ENCODE measurements around the gene FAM162B.
A peak's percentile ranks its signal among the peaks of the same experiment; 100 is the strongest.

Gene FAM162B

DNA sequence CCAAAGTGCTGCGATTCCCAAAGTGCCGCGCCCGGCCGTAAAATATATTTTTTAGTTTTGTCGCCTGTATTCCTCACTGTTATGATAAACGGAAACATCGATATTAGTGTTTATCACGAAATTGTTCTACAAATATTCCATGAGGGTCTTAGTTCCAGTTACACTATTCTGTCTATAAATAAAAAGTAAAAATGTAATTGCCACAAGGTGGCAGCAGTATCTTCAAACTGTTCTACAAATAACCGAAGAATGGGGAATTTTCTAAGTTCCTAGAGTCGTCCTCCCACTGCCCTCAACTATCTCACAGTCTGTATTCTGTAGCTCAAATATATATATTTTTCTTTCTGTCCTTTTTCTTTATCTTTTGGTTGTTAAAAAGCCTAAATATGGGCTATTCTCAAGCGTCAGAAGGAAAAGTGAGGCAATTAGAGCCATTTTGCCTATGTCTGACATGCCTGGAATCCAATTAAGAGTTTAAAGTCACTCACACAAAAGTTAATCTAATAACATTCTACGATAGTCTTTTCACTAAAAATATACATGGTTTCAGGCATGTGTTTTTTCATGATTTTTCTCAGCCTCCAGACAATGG, 14.2 kb upstream of the FAM162B start:
- Histone ChIP-seq H3K36me3 (ENCODE audit: insufficient read depth, low read length) (no peaks in the 10 kb centered on the region), H3K4me3 (ENCODE audit: low read depth in 1 of 2, low read length in 2 of 2) (no peak overlapping the region), H2AFZ (ENCODE audit: low read depth, low read length) (no peak overlapping the region), H4K20me1 (ENCODE audit: insufficient read depth, low read length) (no peaks in the 10 kb centered on the region), H3K4me1 (ENCODE audit: insufficient read depth, low read length) (no peaks in the 10 kb centered on the region), H3K4me2 (ENCODE audit: insufficient read depth, low read length) (no peak overlapping the region; the same call in 1 of the 2 replicates), H3K27ac (ENCODE audit: low read length) (no peak overlapping the region), H3K9ac (ENCODE audit: low read depth, low read length) (no peak overlapping the region), H3K79me2 (ENCODE audit: insufficient read depth, low read length) (no peaks in the 10 kb centered on the region), H3K27me3 (ENCODE audit: insufficient read depth, low read length, poor library complexity) (no peaks in the 10 kb centered on the region), H3K9me3 (ENCODE audit: insufficient read depth, low read length, severe bottlenecking) (no peaks in the 10 kb centered on the region)
- DNase-seq (no peak), ATAC-seq (ENCODE audit: insufficient read depth, low read depth) (peak; percentile 61)
- TF ChIP-seq EZH2 (IDR thresholded peaks at IDR 0.05; ENCODE audit: borderline replicate concordance, low read depth, low read length, severe bottlenecking): no peak
- TF ChIP-seq, protein P1, sequence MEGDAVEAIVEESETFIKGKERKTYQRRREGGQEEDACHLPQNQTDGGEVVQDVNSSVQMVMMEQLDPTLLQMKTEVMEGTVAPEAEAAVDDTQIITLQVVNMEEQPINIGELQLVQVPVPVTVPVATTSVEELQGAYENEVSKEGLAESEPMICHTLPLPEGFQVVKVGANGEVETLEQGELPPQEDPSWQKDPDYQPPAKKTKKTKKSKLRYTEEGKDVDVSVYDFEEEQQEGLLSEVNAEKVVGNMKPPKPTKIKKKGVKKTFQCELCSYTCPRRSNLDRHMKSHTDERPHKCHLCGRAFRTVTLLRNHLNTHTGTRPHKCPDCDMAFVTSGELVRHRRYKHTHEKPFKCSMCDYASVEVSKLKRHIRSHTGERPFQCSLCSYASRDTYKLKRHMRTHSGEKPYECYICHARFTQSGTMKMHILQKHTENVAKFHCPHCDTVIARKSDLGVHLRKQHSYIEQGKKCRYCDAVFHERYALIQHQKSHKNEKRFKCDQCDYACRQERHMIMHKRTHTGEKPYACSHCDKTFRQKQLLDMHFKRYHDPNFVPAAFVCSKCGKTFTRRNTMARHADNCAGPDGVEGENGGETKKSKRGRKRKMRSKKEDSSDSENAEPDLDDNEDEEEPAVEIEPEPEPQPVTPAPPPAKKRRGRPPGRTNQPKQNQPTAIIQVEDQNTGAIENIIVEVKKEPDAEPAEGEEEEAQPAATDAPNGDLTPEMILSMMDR (IDR thresholded peaks at IDR 0.05; ENCODE audit: borderline replicate concordance, extremely low read depth, low read length, poor library complexity, severe bottlenecking): peak; percentile 64

- Histone ChIP-seq H4K20me1 (ENCODE audit: insufficient read depth, low read length) (no peaks in the 10 kb centered on the region), H3K27ac (ENCODE audit: low read length) (no peak overlapping the region), H3K9ac (ENCODE audit: low read depth, low read length) (no peak overlapping the region), H2AFZ (ENCODE audit: low read depth, low read length) (no peak overlapping the region), H3K9me3 (ENCODE audit: insufficient read depth, low read length, severe bottlenecking) (no peaks in the 10 kb centered on the region), H3K4me2 (ENCODE audit: insufficient read depth, low read length) (no peak overlapping the region), H3K79me2 (ENCODE audit: insufficient read depth, low read length) (no peaks in the 10 kb centered on the region), H3K27me3 (ENCODE audit: insufficient read depth, low read length, poor library complexity) (peaks cover 6% of the 10 kb centered on the region), H3K36me3 (ENCODE audit: insufficient read depth, low read length) (no peaks in the 10 kb centered on the region), H3K4me3 (ENCODE audit: low read depth in 1 of 2, low read length in 2 of 2) (no peak overlapping the region), H3K4me1 (ENCODE audit: insufficient read depth, low read length) (no peaks in the 10 kb centered on the region)
- no peak for ATAC-seq (ENCODE audit: insufficient read depth, low read depth)
- no peak for DNase-seq
- TF ChIP-seq EZH2 (IDR thresholded peaks at IDR 0.05; ENCODE audit: borderline replicate concordance, low read depth, low read length, severe bottlenecking): no peak
- TF ChIP-seq, protein P1 (IDR thresholded peaks at IDR 0.05; ENCODE audit: borderline replicate concordance, extremely low read depth, low read length, poor library complexity, severe bottlenecking): no peak
These were observed 8.4 kb upstream of the FAM162B start for GRCh38 chr6:116773886-116774285.

- Histone ChIP-seq H3K9ac (ENCODE audit: low read depth, low read length) (no peak overlapping the region), H2AFZ (ENCODE audit: low read depth, low read length) (no peak overlapping the region), H4K20me1 (ENCODE audit: insufficient read depth, low read length) (no peaks in the 10 kb centered on the region), H3K4me3 (ENCODE audit: low read depth in 1 of 2, low read length in 2 of 2) (no peak overlapping the region), H3K9me3 (ENCODE audit: insufficient read depth, low read length, severe bottlenecking) (no peaks in the 10 kb centered on the region), H3K36me3 (ENCODE audit: insufficient read depth, low read length) (no peaks in the 10 kb centered on the region), H3K4me1 (ENCODE audit: insufficient read depth, low read length) (no peaks in the 10 kb centered on the region), H3K79me2 (ENCODE audit: insufficient read depth, low read length) (no peaks in the 10 kb centered on the region), H3K4me2 (ENCODE audit: insufficient read depth, low read length) (no peak overlapping the region), H3K27me3 (ENCODE audit: insufficient read depth, low read length, poor library complexity) (peaks cover 6% of the 10 kb centered on the region), H3K27ac (ENCODE audit: low read length) (no peak overlapping the region)
- ATAC-seq (ENCODE audit: insufficient read depth, low read depth) (no peak), DNase-seq (no peak)
- TF ChIP-seq EZH2 (IDR thresholded peaks at IDR 0.05; ENCODE audit: borderline replicate concordance, low read depth, low read length, severe bottlenecking): no peak
- TF ChIP-seq, protein P1 (IDR thresholded peaks at IDR 0.05; ENCODE audit: borderline replicate concordance, extremely low read depth, low read length, poor library complexity, severe bottlenecking): no peak
These were observed 6.9 kb upstream of the FAM162B start for GRCh38 chr6:116772450-116772849.
